ENCODE results near the gene RACGAP1.

DNA sequence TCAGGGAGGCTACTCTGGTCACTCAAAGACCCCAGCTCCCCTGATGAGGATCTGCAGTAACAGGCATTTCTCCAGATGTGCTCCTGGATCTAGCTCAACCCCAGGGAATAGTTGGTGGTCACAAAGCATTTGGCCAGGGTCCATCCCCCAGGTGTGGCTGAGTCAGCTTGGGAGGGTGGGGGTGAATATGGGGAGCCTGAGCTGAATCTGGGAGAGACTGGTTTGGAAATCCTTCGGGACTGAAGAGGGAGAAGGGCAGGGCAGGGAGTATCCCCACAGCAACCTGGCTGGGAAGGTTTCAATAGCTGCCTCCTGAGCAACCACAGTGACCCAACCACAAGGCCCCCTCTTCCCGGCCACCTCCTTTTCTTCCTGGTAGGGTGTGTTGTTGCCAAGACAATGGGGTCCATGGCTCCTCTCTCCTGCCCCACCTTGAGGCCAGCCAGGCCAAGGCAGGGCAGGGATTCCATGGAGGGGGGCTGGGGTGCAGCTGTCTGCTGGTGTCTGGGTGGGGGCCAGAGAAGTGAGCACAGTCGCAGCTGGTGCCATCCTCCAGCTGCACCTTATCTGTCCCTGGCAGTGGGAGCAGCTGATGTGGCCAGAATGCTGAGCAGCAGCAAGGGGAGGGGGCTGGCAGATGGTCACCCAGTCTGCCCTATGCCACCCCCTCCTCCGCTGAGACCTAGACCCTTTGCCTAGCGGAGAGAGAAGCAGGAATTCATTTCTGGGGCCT is 37.6 kb upstream of the RACGAP1 start:
- no peak for TF ChIP-seq POLR2A (IDR thresholded peaks at IDR 0.05)
- TF ChIP-seq, protein P1, sequence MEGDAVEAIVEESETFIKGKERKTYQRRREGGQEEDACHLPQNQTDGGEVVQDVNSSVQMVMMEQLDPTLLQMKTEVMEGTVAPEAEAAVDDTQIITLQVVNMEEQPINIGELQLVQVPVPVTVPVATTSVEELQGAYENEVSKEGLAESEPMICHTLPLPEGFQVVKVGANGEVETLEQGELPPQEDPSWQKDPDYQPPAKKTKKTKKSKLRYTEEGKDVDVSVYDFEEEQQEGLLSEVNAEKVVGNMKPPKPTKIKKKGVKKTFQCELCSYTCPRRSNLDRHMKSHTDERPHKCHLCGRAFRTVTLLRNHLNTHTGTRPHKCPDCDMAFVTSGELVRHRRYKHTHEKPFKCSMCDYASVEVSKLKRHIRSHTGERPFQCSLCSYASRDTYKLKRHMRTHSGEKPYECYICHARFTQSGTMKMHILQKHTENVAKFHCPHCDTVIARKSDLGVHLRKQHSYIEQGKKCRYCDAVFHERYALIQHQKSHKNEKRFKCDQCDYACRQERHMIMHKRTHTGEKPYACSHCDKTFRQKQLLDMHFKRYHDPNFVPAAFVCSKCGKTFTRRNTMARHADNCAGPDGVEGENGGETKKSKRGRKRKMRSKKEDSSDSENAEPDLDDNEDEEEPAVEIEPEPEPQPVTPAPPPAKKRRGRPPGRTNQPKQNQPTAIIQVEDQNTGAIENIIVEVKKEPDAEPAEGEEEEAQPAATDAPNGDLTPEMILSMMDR (IDR thresholded peaks at IDR 0.05), result no peak
